PC-9 (cell line): Measurements from ENCODE around the gene STARD13.

Experiments
- EZH2 ChIP-seq: fragments of 200-600 bp; sonication (generic); IDR thresholded peaks from 2 replicates; pipeline ENCODE4 v1.8.0; 2017; ENCODE audit warnings: antibody characterized with exemption, low read depth
- TF ChIP-seq, protein P1 (sequence below): fragments of 200-600 bp; sonication (generic); conservative IDR thresholded peaks from 2 replicates; pipeline ENCODE4 v1.6.1; 2017; ENCODE audit warnings: mixed run types, antibody characterized with exemption, mild to moderate bottlenecking, moderate library complexity

DNA sequence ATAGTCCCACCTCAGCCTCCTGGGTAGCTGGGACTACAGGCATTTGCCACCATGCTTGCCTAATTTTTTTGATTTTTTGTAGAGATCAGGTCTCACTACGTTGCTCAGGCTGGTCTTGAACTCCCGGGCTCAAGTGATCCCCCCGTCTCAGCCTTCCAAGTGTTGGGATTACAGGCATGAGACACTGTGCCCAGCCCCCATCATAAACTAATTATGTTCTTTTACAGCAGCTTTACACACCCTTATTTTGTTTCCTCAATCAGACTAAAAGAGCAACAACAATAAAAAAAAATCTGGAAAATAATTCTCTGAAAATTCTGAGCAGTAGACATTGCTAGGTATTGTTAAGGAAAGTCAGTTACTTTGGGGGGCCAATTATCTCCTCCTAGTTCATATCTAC, 35.7 kb downstream of the STARD13 start:
- TF ChIP-seq, protein P1, sequence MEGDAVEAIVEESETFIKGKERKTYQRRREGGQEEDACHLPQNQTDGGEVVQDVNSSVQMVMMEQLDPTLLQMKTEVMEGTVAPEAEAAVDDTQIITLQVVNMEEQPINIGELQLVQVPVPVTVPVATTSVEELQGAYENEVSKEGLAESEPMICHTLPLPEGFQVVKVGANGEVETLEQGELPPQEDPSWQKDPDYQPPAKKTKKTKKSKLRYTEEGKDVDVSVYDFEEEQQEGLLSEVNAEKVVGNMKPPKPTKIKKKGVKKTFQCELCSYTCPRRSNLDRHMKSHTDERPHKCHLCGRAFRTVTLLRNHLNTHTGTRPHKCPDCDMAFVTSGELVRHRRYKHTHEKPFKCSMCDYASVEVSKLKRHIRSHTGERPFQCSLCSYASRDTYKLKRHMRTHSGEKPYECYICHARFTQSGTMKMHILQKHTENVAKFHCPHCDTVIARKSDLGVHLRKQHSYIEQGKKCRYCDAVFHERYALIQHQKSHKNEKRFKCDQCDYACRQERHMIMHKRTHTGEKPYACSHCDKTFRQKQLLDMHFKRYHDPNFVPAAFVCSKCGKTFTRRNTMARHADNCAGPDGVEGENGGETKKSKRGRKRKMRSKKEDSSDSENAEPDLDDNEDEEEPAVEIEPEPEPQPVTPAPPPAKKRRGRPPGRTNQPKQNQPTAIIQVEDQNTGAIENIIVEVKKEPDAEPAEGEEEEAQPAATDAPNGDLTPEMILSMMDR: no peak
- no peak for TF ChIP-seq EZH2
